GM12878 (cell line): Measurements from ENCODE around the gene PALMD. TPM values are rescaled to one million over a fixed set of nuclear protein-coding genes. Genes with fewer than 3 reads are reported as not detected.

Experiments used
- ATAC-seq: fragments of 200-7000 bp; cut with Tn5 transposase; 3 replicates; pipeline ENCODE4 v1.9.1; 2020; ENCODE audit warnings: mild to moderate bottlenecking, moderate library complexity
- BruUV-seq: library from RNA; stranded (reverse); fragments of 400-500 nt; replicated peaks from 2 replicates; lab custom pipeline; 2021; lab: Mats Ljungman, UMichigan
- CTCF ChIA-PET: fragments of 300-600 bp; sonication (Branson Sonifier 250); formaldehyde crosslinking; extraction: SDS; loops from one replicate; lab custom pipeline; 2021; ENCODE audit warnings: inconsistent platforms; lab: Yijun Ruan, JAX
- POLR2A ChIA-PET: fragments of 350-600 bp; formaldehyde crosslinking; extraction: SDS; loops from one replicate; lab custom pipeline; 2021; ENCODE audit warnings: inconsistent platforms; lab: Charles Lee
- RAD21 ChIA-PET: fragments of 300-600 bp; sonication (Branson Sonifier 250); formaldehyde crosslinking; loops from one replicate; lab custom pipeline; 2023; ENCODE audit warnings: antibody characterized with exemption; ENCODE audit not compliant: unreplicated experiment; lab: Charles Lee
- SMC1A ChIA-PET: fragments of 300-600 bp; sonication (Branson Sonifier 250); formaldehyde crosslinking; loops from one replicate; lab custom pipeline; 2023; ENCODE audit not compliant: unreplicated experiment, uncharacterized antibody; lab: Charles Lee
- DNase-seq: peaks from one replicate; pipeline ENCODE4 v3.0.0-alpha.2; 2011; ENCODE audit warnings: low read depth, low spot score
- FAIRE-seq: peaks from 3 replicates; lab custom pipeline; 2011; peaks lifted over from hg19 to GRCh38; lab: Jason Lieb, UNC
- H2AFZ ChIP-seq: 2 replicates; pipeline ENCODE4 v1.6.0; 2011; ENCODE audit warnings: low read depth, low read length, control low read depth; ENCODE audit not compliant: control insufficient read depth
- H3K27ac ChIP-seq: 2 replicates; pipeline ENCODE4 v1.5.1; 2011; ENCODE audit warnings: control low read depth; ENCODE audit not compliant: control insufficient read depth, insufficient read depth
- H3K27me3 ChIP-seq, 2 experiments: replicated peaks in 1 of 2; 2 replicates each; pipeline versions ENCODE4 v1.6.0 to v1.6.1; 2011; ENCODE audit warnings: low read length in 1 of 2; ENCODE audit not compliant: control insufficient read depth in 2 of 2, insufficient read depth in 2 of 2
- H3K36me3 ChIP-seq, 2 experiments: 2 replicates each; pipeline ENCODE4 v1.5.1; 2011; ENCODE audit warnings: low read length in 1 of 2; ENCODE audit not compliant: control insufficient read depth in 2 of 2, insufficient read depth in 2 of 2
- H3K4me1 ChIP-seq: 2 replicates; pipeline ENCODE4 v1.6.1; 2011; ENCODE audit warnings: mild to moderate bottlenecking, low read length, moderate library complexity, mixed read lengths; ENCODE audit not compliant: control insufficient read depth, insufficient read depth
- H3K4me2 ChIP-seq: 2 replicates; pipeline ENCODE4 v1.6.0; 2011; ENCODE audit warnings: control low read depth; ENCODE audit not compliant: control insufficient read depth, insufficient read depth
- H3K4me3 ChIP-seq: fragments of 200-600 bp; sonication (generic); 2 replicates; pipeline ENCODE4 v1.5.1; 2016
- H3K79me2 ChIP-seq: 2 replicates; pipeline ENCODE4 v1.6.0; 2011; ENCODE audit warnings: low read length; ENCODE audit not compliant: control insufficient read depth, insufficient read depth
- H3K9ac ChIP-seq: 2 replicates; pipeline ENCODE4 v1.8.0; 2011; ENCODE audit warnings: low read length, control low read depth, mixed read lengths; ENCODE audit not compliant: control insufficient read depth, insufficient read depth
- H3K9me3 ChIP-seq: replicated peaks from 3 replicates; pipeline ENCODE4 v1.5.1; 2011; ENCODE audit warnings: mild to moderate bottlenecking, low read length; ENCODE audit not compliant: control insufficient read depth, insufficient read depth
- H4K20me1 ChIP-seq: 2 replicates; pipeline ENCODE4 v1.6.0; 2011; ENCODE audit not compliant: control insufficient read depth, insufficient read depth
- ASH2L ChIP-seq: fragments of 300-600, 200-600 bp; sonication (generic); IDR thresholded peaks from 2 replicates; pipeline ENCODE4 v1.6.1; 2017; ENCODE audit warnings: low read depth, mild to moderate bottlenecking, borderline replicate concordance
- CBX3 ChIP-seq: fragments of 200-600 bp; sonication (generic); IDR thresholded peaks from 2 replicates; pipeline ENCODE4 v1.6.1; 2016; ENCODE audit warnings: low read depth, borderline replicate concordance
- E2F8 ChIP-seq: fragments of 450-650 bp; IDR thresholded peaks from 2 replicates; pipeline ENCODE4 v1.6.1; 2018; ENCODE audit warnings: mild to moderate bottlenecking, low read depth, moderate library complexity; ENCODE audit not compliant: partially characterized antibody
- ETV6 ChIP-seq, 2 experiments: fragments of 450-650 bp in 1 of 2; IDR thresholded peaks in 1 of 2; conservative IDR thresholded peaks in 1 of 2; 2 replicates each; pipeline ENCODE4 v1.6.1; 2014; ENCODE audit warnings: antibody characterized with exemption in 1 of 2, borderline replicate concordance in 1 of 2, low read depth in 1 of 2, mild to moderate bottlenecking in 1 of 2, moderate library complexity in 1 of 2
- MTA3 ChIP-seq: IDR thresholded peaks from 2 replicates; pipeline ENCODE4 v1.6.1; 2012; ENCODE audit warnings: low read length, inconsistent platforms, borderline replicate concordance
- MXI1 ChIP-seq: fragments of 150-350 bp; IDR thresholded peaks from 2 replicates; pipeline ENCODE4 v1.6.1; 2011; ENCODE audit warnings: low read depth, mild to moderate bottlenecking, inconsistent platforms, low read length, improper control_type of control experiment
- MYC ChIP-seq: IDR thresholded peaks from 2 replicates; pipeline ENCODE4 v1.6.1; 2011; ENCODE audit warnings: mild to moderate bottlenecking, low read length, moderate library complexity, inconsistent platforms; ENCODE audit not compliant: insufficient read depth, insufficient replicate concordance, insufficient read length, severe bottlenecking
- NR2C2 ChIP-seq: IDR thresholded peaks from 2 replicates; pipeline ENCODE4 v1.6.1; 2011; ENCODE audit warnings: borderline replicate concordance, low read depth; ENCODE audit not compliant: control insufficient read depth, insufficient read length
- PAX5 ChIP-seq: IDR thresholded peaks from 2 replicates; pipeline ENCODE4 v1.6.1; 2011; ENCODE audit warnings: low read depth, low read length, borderline replicate concordance
- RELA ChIP-seq: fragments of 450-650 bp; IDR thresholded peaks from 2 replicates; pipeline ENCODE4 v1.8.0; 2014; ENCODE audit warnings: borderline replicate concordance; ENCODE audit not compliant: partially characterized antibody
- SMC3 ChIP-seq: IDR thresholded peaks from 2 replicates; pipeline ENCODE4 v1.6.1; 2011; ENCODE audit warnings: low read length, improper control_type of control experiment, borderline replicate concordance
- ZNF274 ChIP-seq: IDR thresholded peaks from one replicate; pipeline ENCODE4 v1.8.0; 2011; ENCODE audit not compliant: insufficient read length, insufficient read depth
- WGBS: methylation state at CpG from one replicate; pipeline ENCODE4 v1.1.6; 2016; ENCODE audit warnings: low lambda C conversion rate; ENCODE audit not compliant: insufficient replicate concordance, insufficient coverage; ENCODE audit errors: missing lambda C conversion rate; 5-methylcytosine and 5-hydroxymethylcytosine counted together
- in situ Hi-C: fragments of 300-500 bp; cut with MboI; formaldehyde crosslinking; loops from 9 replicates; pipeline ENCODE4 v1.14.3; 2018; ENCODE audit warnings: mixed read lengths
- intact Hi-C: fragments of 100-400 bp; cut with micrococcal nuclease; formaldehyde crosslinking; loops from one replicate; pipeline ENCODE4 v1.14.2; 2022; ENCODE audit not compliant: unreplicated experiment
- polyA plus RNA-seq, 11 experiments: library from polyadenylated mRNA; depleted of rRNA in 4 of 11; unstranded in 6 of 11; stranded (reverse) in 5 of 11; fragments of >200 nt; fragmentation: Nextera tagmentation in 4 of 11; fragmentation: Illumina TruSeq in 1 of 11; extraction: Ambion mirVana in 4 of 11; extraction: Trizol in 1 of 11; gene quantifications; 1 replicate in 1 of 11; 2 replicates in 10 of 11; pipeline versions ENCODE4 v1.2.1 to v1.2.3, GENCODE V29; 2011 to 2016; ENCODE audit warnings: inconsistent platforms in 2 of 11, missing spikeins in 2 of 11, low read depth in 1 of 11
- total RNA-seq, 4 experiments: library from RNA; depleted of rRNA in 3 of 4; stranded (reverse); fragments of >200 nt in 3 of 4; fragmentation: Illumina TruSeq in 1 of 4; extraction: Trizol in 1 of 4; gene quantifications; 2 replicates each; pipeline versions ENCODE4 v1.2.1 to v1.2.3, GENCODE V29; 2013 to 2021
- TF ChIP-seq, protein P1 (sequence below): IDR thresholded peaks from 2 replicates; pipeline ENCODE4 v1.6.1; 2011; ENCODE audit warnings: mild to moderate bottlenecking, low read depth, low read length, moderate library complexity; ENCODE audit not compliant: insufficient replicate concordance
- TF ChIP-seq, protein P2 (sequence below): fragments of 450-650 bp; IDR thresholded peaks from 2 replicates; pipeline ENCODE4 v1.6.1; 2016; ENCODE audit warnings: mild to moderate bottlenecking, moderate library complexity, borderline replicate concordance

Gene PALMD
- total and polyA plus RNA-seq, 10 of the 15 experiments (the other 5 are each of a cell fraction or from before 2014, with no cell fraction given), result under 0.01 to 0.09 (median 0.04) TPM; not detected in 4

DNA sequence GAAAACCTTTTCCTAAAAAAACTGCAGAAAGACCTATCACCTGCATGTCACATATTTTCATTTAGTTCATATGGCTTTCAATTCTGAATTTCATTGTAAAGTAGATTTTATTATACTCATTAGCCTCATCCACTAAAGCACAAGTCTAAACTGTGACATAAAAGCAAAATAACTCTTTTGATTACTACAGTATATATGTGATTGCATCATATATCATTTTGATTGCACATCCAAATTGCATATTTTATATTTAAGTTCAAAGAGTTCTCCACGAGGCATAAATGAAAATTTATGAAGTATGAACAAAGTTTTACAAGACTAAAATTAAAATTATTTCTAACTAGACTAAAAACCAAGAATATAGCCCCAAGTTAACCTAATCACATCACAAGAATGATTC lies 19.3 kb downstream of the PALMD start (continued):
- TF ChIP-seq, protein P1, sequence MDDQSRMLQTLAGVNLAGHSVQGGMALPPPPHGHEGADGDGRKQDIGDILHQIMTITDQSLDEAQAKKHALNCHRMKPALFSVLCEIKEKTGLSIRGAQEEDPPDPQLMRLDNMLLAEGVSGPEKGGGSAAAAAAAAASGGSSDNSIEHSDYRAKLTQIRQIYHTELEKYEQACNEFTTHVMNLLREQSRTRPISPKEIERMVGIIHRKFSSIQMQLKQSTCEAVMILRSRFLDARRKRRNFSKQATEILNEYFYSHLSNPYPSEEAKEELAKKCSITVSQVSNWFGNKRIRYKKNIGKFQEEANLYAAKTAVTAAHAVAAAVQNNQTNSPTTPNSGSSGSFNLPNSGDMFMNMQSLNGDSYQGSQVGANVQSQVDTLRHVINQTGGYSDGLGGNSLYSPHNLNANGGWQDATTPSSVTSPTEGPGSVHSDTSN, result no peak

DNA sequence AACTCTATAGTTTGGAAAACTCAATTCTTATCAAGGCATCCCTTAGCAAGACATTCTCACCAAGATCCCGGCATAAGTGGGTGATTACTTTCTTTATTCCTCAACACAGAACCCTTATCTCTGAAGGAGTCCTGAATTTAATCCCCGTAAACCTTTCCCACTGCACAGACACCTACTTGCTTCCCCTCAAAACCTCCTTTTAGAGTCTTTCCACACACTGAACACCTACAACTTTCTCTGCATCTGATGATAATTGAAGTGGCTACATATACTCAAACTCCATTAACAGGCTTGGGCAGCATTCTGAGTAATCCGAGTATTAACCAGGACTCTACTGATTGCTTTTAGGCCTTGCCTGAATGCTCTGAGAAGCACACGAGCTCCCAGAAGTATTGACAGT lies 23.5 kb downstream of the PALMD start:
- FAIRE-seq, result no peak
- no peak for TF ChIP-seq CBX3
- no peak for TF ChIP-seq MYC
- TF ChIP-seq SMC3, result no peak
- no peak for TF ChIP-seq PAX5
- TF ChIP-seq RELA, result no peak
- TF ChIP-seq ETV6 (conservative IDR thresholded peaks at IDR 0.05 in 1 of 2, IDR thresholded peaks at IDR 0.05 in 1 of 2; ENCODE audit: borderline replicate concordance in 1 of 2, low read depth in 1 of 2), result no peak
- no peak for TF ChIP-seq E2F8
- no peak for TF ChIP-seq MTA3
- no peak for TF ChIP-seq NR2C2
- TF ChIP-seq, protein P2, sequence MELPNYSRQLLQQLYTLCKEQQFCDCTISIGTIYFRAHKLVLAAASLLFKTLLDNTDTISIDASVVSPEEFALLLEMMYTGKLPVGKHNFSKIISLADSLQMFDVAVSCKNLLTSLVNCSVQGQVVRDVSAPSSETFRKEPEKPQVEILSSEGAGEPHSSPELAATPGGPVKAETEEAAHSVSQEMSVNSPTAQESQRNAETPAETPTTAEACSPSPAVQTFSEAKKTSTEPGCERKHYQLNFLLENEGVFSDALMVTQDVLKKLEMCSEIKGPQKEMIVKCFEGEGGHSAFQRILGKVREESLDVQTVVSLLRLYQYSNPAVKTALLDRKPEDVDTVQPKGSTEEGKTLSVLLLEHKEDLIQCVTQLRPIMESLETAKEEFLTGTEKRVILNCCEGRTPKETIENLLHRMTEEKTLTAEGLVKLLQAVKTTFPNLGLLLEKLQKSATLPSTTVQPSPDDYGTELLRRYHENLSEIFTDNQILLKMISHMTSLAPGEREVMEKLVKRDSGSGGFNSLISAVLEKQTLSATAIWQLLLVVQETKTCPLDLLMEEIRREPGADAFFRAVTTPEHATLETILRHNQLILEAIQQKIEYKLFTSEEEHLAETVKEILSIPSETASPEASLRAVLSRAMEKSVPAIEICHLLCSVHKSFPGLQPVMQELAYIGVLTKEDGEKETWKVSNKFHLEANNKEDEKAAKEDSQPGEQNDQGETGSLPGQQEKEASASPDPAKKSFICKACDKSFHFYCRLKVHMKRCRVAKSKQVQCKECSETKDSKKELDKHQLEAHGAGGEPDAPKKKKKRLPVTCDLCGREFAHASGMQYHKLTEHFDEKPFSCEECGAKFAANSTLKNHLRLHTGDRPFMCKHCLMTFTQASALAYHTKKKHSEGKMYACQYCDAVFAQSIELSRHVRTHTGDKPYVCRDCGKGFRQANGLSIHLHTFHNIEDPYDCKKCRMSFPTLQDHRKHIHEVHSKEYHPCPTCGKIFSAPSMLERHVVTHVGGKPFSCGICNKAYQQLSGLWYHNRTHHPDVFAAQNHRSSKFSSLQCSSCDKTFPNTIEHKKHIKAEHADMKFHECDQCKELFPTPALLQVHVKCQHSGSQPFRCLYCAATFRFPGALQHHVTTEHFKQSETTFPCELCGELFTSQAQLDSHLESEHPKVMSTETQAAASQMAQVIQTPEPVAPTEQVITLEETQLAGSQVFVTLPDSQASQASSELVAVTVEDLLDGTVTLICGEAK, result no peak
- no peak for TF ChIP-seq ASH2L
- TF ChIP-seq MXI1, result no peak
- no peak for TF ChIP-seq ZNF274

More for the DNA sequence above, 23.5 kb downstream of the PALMD start:
- intact Hi-C loops (no loop called here), in situ Hi-C loops (no loop called here)
- Histone ChIP-seq H2AFZ (no peak overlapping the region), H3K4me2 (no peak overlapping the region), H3K27ac (no peak overlapping the region), H3K9me3 (no peaks in the 10 kb centered on the region), H4K20me1 (no peaks in the 10 kb centered on the region), H3K4me3 (no peak overlapping the region), H3K27me3 (no peaks in the 10 kb centered on the region), H3K4me1 (no peaks in the 10 kb centered on the region), H3K36me3 (no peaks in the 10 kb centered on the region), H3K9ac (no peak overlapping the region), H3K79me2 (no peaks in the 10 kb centered on the region)
- ChIA-PET SMC1A (no interaction called here), POLR2A (no interaction called here), RAD21 (no interaction called here), CTCF (interaction anchor here (1.3 kb wide), 1 partner anchor 15 kb away, joined by 5 read pairs; no protein-coding TSS in a partner anchor)
- no peak for DNase-seq
- ATAC-seq, result no peak
- WGBS, result 37% methylated on average over 4 of the region's 4 CpGs
- no TSS peak for BruUV-seq
